Endothelial cell of umbilical vein (primary cell): ENCODE measurements around the gene AK5. TPM values are rescaled to one million over a fixed set of nuclear protein-coding genes. Genes with fewer than 3 reads are reported as not detected.

Experiments used
- BruUV-seq: library from RNA; stranded (reverse); fragments of 400-500 nt; replicated peaks from 2 replicates; lab custom pipeline; 2021; lab: Mats Ljungman, UMichigan
- CTCF ChIA-PET: fragments of 300-600, 350-600 bp; sonication (Branson Sonifier 250); formaldehyde crosslinking; loops from one replicate; lab custom pipeline; 2021; ENCODE audit warnings: antibody characterized with exemption, inconsistent platforms; lab: Charles Lee
- POLR2A ChIA-PET: fragments of 300-600, 350-600 bp; sonication (Branson Sonifier 250); formaldehyde crosslinking; loops from one replicate; lab custom pipeline; 2021; ENCODE audit warnings: antibody characterized with exemption, inconsistent platforms; lab: Charles Lee
- DNase-seq: peaks from one replicate; pipeline ENCODE4 v3.0.0-alpha.2; 2011; ENCODE audit warnings: low read depth, low spot score
- FAIRE-seq: peaks from 2 replicates; lab custom pipeline; 2011; peaks lifted over from hg19 to GRCh38; lab: Jason Lieb, UNC
- H2AFZ ChIP-seq: 2 replicates; pipeline ENCODE4 v1.6.0; 2012; ENCODE audit warnings: low read depth, low read length, control low read depth, inconsistent platforms
- H3K27ac ChIP-seq: 2 replicates; pipeline ENCODE4 v1.5.1; 2011; ENCODE audit warnings: low read depth, mild to moderate bottlenecking, control low read depth, low read length, moderate library complexity; ENCODE audit not compliant: insufficient read depth
- H3K27me3 ChIP-seq, 2 experiments: 2 replicates each; pipeline versions ENCODE4 v1.6.0 to v1.6.1; 2011; ENCODE audit warnings: low read length in 2 of 2, mixed read lengths in 1 of 2; ENCODE audit not compliant: control insufficient read depth in 2 of 2, insufficient read depth in 2 of 2
- H3K36me3 ChIP-seq, 2 experiments: 2 replicates in 1 of 2; 3 replicates in 1 of 2; pipeline ENCODE4 v1.5.1; 2011; ENCODE audit warnings: low read length in 2 of 2, mild to moderate bottlenecking in 1 of 2, moderate library complexity in 1 of 2; ENCODE audit not compliant: control insufficient read depth in 2 of 2, insufficient read depth in 2 of 2; ENCODE audit errors: extremely low read depth in 1 of 2
- H3K4me1 ChIP-seq: 3 replicates; pipeline ENCODE4 v1.5.1; 2011; ENCODE audit warnings: mild to moderate bottlenecking, low read length; ENCODE audit not compliant: control insufficient read depth, insufficient read depth; ENCODE audit errors: extremely low read depth
- H3K4me2 ChIP-seq: 2 replicates; pipeline ENCODE4 v1.6.1; 2011; ENCODE audit warnings: low read length, control low read depth, mixed read lengths; ENCODE audit not compliant: insufficient read depth
- H3K4me3 ChIP-seq, 3 experiments: fragments of 200-600 bp in 1 of 3; sonication (generic), shearing (Covaris generic) in 1 of 3; replicated peaks in 1 of 3; 2 replicates each; pipeline ENCODE4 v1.5.1; 2011 to 2016; ENCODE audit warnings: control low read depth in 3 of 3, low read length in 3 of 3, mild to moderate bottlenecking in 2 of 3, inconsistent platforms in 1 of 3, low read depth in 1 of 3, moderate library complexity in 1 of 3; ENCODE audit not compliant: insufficient read depth in 1 of 3
- H3K79me2 ChIP-seq: 2 replicates; pipeline ENCODE4 v1.6.0; 2012; ENCODE audit warnings: low read length, inconsistent platforms; ENCODE audit not compliant: control insufficient read depth, insufficient read depth
- H3K9ac ChIP-seq: replicated peaks from 2 replicates; pipeline ENCODE3; 2011; ENCODE audit warnings: low read length, control low read depth; ENCODE audit not compliant: insufficient read depth; ENCODE audit errors: extremely low read depth
- H3K9me1 ChIP-seq: replicated peaks from 3 replicates; pipeline ENCODE4 v1.6.0; 2011; ENCODE audit warnings: mild to moderate bottlenecking, low read length; ENCODE audit not compliant: control insufficient read depth, insufficient read depth; ENCODE audit errors: extremely low read depth
- H3K9me3 ChIP-seq: replicated peaks from 2 replicates; pipeline ENCODE4 v1.5.1; 2012; ENCODE audit warnings: low read length, inconsistent platforms; ENCODE audit not compliant: control insufficient read depth, insufficient read depth
- H4K20me1 ChIP-seq: replicated peaks from 2 replicates; pipeline ENCODE3; 2011; ENCODE audit warnings: mild to moderate bottlenecking, low read length; ENCODE audit not compliant: control insufficient read depth, insufficient read depth; ENCODE audit errors: extremely low read depth
- EZH2 ChIP-seq: IDR thresholded peaks from 2 replicates; pipeline ENCODE4 v1.6.1; 2012; ENCODE audit warnings: borderline replicate concordance, low read depth, mild to moderate bottlenecking, moderate library complexity, low read length, inconsistent platforms; ENCODE audit not compliant: severe bottlenecking
- FOS ChIP-seq: IDR thresholded peaks from 2 replicates; pipeline ENCODE4 v1.6.1; 2011; ENCODE audit warnings: mild to moderate bottlenecking, low read length, moderate library complexity, borderline replicate concordance; ENCODE audit not compliant: insufficient read depth
- GATA2 ChIP-seq: IDR thresholded peaks from 2 replicates; pipeline ENCODE4 v1.7.0; 2011; ENCODE audit warnings: low read depth, mild to moderate bottlenecking, moderate library complexity, mixed read lengths, low read length; ENCODE audit not compliant: insufficient read length, insufficient read depth
- JUN ChIP-seq: IDR thresholded peaks from 2 replicates; pipeline ENCODE4 v1.6.1; 2011; ENCODE audit warnings: borderline replicate concordance, low read depth; ENCODE audit not compliant: insufficient read length, insufficient read depth
- MAX ChIP-seq: IDR thresholded peaks from 2 replicates; pipeline ENCODE4 v1.6.1; 2011; ENCODE audit not compliant: insufficient read depth, insufficient read length
- MYC ChIP-seq: IDR thresholded peaks from one replicate; pipeline ENCODE4 v1.6.1; 2011; ENCODE audit warnings: mild to moderate bottlenecking, low read depth, low read length
- POLR2AphosphoS5 ChIP-seq: IDR thresholded peaks from 2 replicates; pipeline ENCODE4 v1.6.1; 2012; ENCODE audit warnings: low read depth, mild to moderate bottlenecking, control low read depth, low read length, moderate library complexity; ENCODE audit not compliant: insufficient read depth
- dilution Hi-C: fragments of 300-500 bp; cut with MboI; formaldehyde crosslinking; loops from one replicate; pipeline ENCODE4 v1.15.0; 2019; ENCODE audit warnings: low sequenced_read_pairs; ENCODE audit not compliant: extremely low pct_ligation_motif_present
- intact Hi-C: fragments of 100-400 bp; cut with micrococcal nuclease; formaldehyde crosslinking; loops from one replicate; pipeline ENCODE4 v1.10.0; 2022
- polyA plus RNA-seq, 4 experiments: library from polyadenylated mRNA; depleted of rRNA in 3 of 4; stranded (reverse) in 3 of 4; unstranded in 1 of 4; fragments of >200 nt; gene quantifications; 2 replicates each; pipeline versions ENCODE4 v1.2.1 to v1.2.3, GENCODE V29; 2011 to 2012; ENCODE audit warnings: missing spikeins in 1 of 4
- total RNA-seq: library from RNA; stranded (reverse); gene quantifications from 2 replicates; pipeline ENCODE4 v1.2.3, GENCODE V29; 2021
- TF ChIP-seq, protein P1 (sequence below), 2 donors: IDR thresholded peaks; 1 replicate in 1 of 2; 2 replicates in 1 of 2; pipeline ENCODE4 v1.5.1; 2011; ENCODE audit warnings: low read length in 2 of 2, mild to moderate bottlenecking in 2 of 2, moderate library complexity in 2 of 2, control low read depth in 1 of 2, inconsistent platforms in 1 of 2, low read depth in 1 of 2; ENCODE audit not compliant: insufficient read depth in 1 of 2; ENCODE audit errors: extremely low read depth in 1 of 2

The AK5 gene
- total and polyA plus RNA-seq, 2 donors (not counting 3 experiments of a cell fraction or from before 2014, with no cell fraction given) = 5.0 to 7.5 TPM

- H3K9me3 ChIP-seq = no peaks in the 10 kb centered on the region
- H3K36me3 ChIP-seq = no peaks in the 10 kb centered on the region
- H2AFZ ChIP-seq = no peak overlapping the region
- intact Hi-C loops (no loop called here), dilution Hi-C loops (no loop called here)
- H3K4me3 ChIP-seq = no peak overlapping the region
- no peaks in the 10 kb centered on the region for H3K4me1 ChIP-seq
- no peak for FAIRE-seq
- TF ChIP-seq, protein P1, sequence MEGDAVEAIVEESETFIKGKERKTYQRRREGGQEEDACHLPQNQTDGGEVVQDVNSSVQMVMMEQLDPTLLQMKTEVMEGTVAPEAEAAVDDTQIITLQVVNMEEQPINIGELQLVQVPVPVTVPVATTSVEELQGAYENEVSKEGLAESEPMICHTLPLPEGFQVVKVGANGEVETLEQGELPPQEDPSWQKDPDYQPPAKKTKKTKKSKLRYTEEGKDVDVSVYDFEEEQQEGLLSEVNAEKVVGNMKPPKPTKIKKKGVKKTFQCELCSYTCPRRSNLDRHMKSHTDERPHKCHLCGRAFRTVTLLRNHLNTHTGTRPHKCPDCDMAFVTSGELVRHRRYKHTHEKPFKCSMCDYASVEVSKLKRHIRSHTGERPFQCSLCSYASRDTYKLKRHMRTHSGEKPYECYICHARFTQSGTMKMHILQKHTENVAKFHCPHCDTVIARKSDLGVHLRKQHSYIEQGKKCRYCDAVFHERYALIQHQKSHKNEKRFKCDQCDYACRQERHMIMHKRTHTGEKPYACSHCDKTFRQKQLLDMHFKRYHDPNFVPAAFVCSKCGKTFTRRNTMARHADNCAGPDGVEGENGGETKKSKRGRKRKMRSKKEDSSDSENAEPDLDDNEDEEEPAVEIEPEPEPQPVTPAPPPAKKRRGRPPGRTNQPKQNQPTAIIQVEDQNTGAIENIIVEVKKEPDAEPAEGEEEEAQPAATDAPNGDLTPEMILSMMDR (IDR thresholded peaks at IDR 0.05; ENCODE audit: extremely low read depth in 1 of 2, insufficient read depth in 1 of 2, low read depth in 1 of 2, low read length in 2 of 2) = no peak
- TF ChIP-seq JUN (no peak), GATA2 (no peak), POLR2AphosphoS5 (no peak), MAX (no peak), FOS (no peak), EZH2 (no peak), MYC (no peak)
- no peaks in the 10 kb centered on the region for H3K27me3 ChIP-seq
- H3K9me1 ChIP-seq = no peaks in the 10 kb centered on the region
- H3K4me2 ChIP-seq = no peak overlapping the region
- ChIA-PET CTCF (interaction anchor here (0.9 kb wide), 1 partner anchor 9 kb away, joined by 4 read pairs; no protein-coding TSS in a partner anchor), POLR2A (no interaction called here)
- DNase-seq = no peak
- no peaks in the 10 kb centered on the region for H3K79me2 ChIP-seq
- no peaks in the 10 kb centered on the region for H4K20me1 ChIP-seq
- BruUV-seq = no TSS peak
- no peak overlapping the region for H3K27ac ChIP-seq
- H3K9ac ChIP-seq = no peak overlapping the region
Measured at GRCh38 chr1:77245830-77246229, 36.0 kb upstream of the AK5 start.
